Panc1 (cell line): ENCODE measurements around the gene ARFIP2.

ENCODE experiments used
- CTCF ChIP-seq: fragments of 450-650 bp; IDR thresholded peaks from 2 replicates; pipeline ENCODE4 v1.5.1; 2017; ENCODE audit warnings: mild to moderate bottlenecking
- POLR2AphosphoS5 ChIP-seq: IDR thresholded peaks from 2 replicates; pipeline ENCODE4 v1.6.1; 2012; ENCODE audit warnings: mild to moderate bottlenecking, low read depth, low read length, moderate library complexity
- SIN3A ChIP-seq: IDR thresholded peaks from 2 replicates; pipeline ENCODE4 v1.6.1; 2012; ENCODE audit warnings: low read depth, mild to moderate bottlenecking, low read length, moderate library complexity, borderline replicate concordance; ENCODE audit not compliant: insufficient read depth

GRCh38 chr11:6488821-6489220 lies 7.7 kb upstream of the ARFIP2 start:
- TF ChIP-seq CTCF (no peak), SIN3A (no peak), POLR2AphosphoS5 (no peak)
